ENCODE results near the gene ADIRF. TPM values are rescaled to one million over a fixed set of nuclear protein-coding genes. Genes with fewer than 3 reads are reported as not detected.

ADIRF gene
- total RNA-seq, 1 experiment from 2014 or later = not detected

DNA sequence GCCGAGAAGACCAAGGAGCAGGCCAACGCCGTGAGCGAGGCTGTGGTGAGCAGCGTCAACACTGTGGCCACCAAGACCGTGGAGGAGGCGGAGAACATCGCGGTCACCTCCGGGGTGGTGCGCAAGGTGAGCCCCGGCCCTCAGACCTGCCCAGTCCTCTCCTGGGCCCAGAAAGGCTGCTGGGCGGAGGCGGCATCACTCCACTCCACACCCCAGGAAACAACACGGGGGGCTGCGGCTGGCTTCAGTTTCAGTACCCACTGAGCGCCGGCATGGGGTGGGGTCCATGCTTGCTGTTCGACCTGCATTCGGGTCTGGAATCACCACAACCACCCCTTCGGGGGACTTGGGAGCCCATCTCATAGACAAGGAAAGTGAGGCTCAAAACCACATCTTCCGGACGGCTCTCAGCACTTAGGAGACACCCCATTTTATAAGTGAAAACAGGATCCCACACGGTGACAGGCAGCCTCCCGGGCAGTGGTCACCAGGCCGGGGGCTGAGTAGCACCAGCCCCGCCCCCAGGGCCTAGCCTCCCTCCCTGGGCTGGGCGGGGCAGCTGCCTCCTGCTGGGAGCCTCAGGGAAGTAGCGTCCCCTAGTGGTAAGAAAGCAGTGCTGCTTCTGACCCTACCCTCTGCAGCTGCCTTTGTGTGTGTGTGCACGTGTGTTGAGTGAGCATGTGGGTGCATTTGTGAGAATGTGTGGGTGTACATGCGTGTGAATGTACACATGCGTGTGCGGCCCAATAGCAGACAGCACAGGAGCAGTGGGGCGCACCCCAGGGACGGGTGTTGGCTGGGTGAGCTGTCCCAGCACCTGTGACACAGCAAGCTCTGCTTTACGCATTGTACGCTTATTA is 8.0 kb upstream of the ADIRF start:
- no peaks in the 10 kb centered on the region for H3K27me3 ChIP-seq (replicated peaks; ENCODE audit: insufficient read depth, low read depth, low read length, poor library complexity)
- ChIA-PET CTCF (no interaction called here), POLR2A (ENCODE audit: low non-redundant PET) (no interaction called here)
- no peaks in the 10 kb centered on the region for H3K9me3 ChIP-seq (ENCODE audit: low read depth, low read length, poor library complexity, severe bottlenecking)
- intact Hi-C loops (cut with micrococcal nuclease; ENCODE audit: unreplicated experiment) = loop anchor here (10.0 kb wide), 1 partner anchor 275 kb away; no protein-coding TSS in a partner anchor
- no peaks in the 10 kb centered on the region for H3K36me3 ChIP-seq (ENCODE audit: insufficient read depth, low read length, poor library complexity, severe bottlenecking)
- BruUV-seq (replicated peaks) = no TSS peak
- peak; percentile 60 for DNase-seq (ENCODE audit: low spot score)
- H3K4me3 ChIP-seq (ENCODE audit: low read depth, low read length, poor library complexity, severe bottlenecking) = no peak overlapping the region
- no peak overlapping the region for H3K27ac ChIP-seq (ENCODE audit: low read depth, low read length, poor library complexity, severe bottlenecking)
- peaks cover 6% of the 10 kb centered on the region for H3K4me1 ChIP-seq (ENCODE audit: insufficient read depth, low read length, poor library complexity, severe bottlenecking)
- TF ChIP-seq, protein P1, sequence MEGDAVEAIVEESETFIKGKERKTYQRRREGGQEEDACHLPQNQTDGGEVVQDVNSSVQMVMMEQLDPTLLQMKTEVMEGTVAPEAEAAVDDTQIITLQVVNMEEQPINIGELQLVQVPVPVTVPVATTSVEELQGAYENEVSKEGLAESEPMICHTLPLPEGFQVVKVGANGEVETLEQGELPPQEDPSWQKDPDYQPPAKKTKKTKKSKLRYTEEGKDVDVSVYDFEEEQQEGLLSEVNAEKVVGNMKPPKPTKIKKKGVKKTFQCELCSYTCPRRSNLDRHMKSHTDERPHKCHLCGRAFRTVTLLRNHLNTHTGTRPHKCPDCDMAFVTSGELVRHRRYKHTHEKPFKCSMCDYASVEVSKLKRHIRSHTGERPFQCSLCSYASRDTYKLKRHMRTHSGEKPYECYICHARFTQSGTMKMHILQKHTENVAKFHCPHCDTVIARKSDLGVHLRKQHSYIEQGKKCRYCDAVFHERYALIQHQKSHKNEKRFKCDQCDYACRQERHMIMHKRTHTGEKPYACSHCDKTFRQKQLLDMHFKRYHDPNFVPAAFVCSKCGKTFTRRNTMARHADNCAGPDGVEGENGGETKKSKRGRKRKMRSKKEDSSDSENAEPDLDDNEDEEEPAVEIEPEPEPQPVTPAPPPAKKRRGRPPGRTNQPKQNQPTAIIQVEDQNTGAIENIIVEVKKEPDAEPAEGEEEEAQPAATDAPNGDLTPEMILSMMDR (conservative IDR thresholded peaks at IDR 0.05; ENCODE audit: low read depth, low read length) = peak; percentile 88
- no peak for TF ChIP-seq EZH2 (IDR thresholded peaks at IDR 0.05; ENCODE audit: borderline replicate concordance, low read depth, low read length, poor library complexity, severe bottlenecking)

DNA sequence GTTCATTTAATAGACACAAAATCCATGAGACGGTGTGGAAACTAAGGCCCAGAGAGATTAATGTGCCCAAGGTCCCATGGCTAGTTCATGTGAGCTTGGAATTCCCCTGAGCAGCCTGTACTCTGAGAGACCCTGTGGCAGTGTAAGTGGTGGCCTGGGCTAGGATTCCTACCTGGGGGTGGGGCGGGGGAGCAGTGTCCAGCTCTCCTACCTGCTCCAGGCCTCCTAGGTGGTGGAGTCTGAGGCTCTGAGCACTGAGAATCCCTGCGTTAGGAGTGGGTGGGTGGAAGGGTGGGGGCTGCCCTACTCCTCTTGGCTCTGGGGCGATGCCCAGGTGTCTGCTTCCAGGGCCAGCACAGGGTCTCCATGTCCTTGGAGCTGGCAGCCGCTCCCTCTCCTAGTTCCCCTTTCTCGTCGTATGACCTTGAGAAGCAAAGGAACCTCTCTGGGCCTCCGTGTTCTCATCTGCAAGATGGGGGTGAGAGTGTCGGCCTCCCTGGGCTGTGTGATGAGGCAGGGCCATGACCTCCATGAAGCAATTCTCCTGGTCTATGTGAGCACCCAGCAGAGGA is 7.3 kb upstream of the ADIRF start:
- POLR2A ChIA-PET (ENCODE audit: low non-redundant PET) = no interaction called here
- TF ChIP-seq EZH2 (IDR thresholded peaks at IDR 0.05; ENCODE audit: borderline replicate concordance, low read depth, low read length, poor library complexity, severe bottlenecking) = no peak
- TF ChIP-seq, protein P1 (conservative IDR thresholded peaks at IDR 0.05; ENCODE audit: low read depth, low read length) = no peak
- intact Hi-C loops (cut with micrococcal nuclease; ENCODE audit: unreplicated experiment) = loop anchor here (10.0 kb wide), 1 partner anchor 276 kb away; no protein-coding TSS in a partner anchor
- H3K4me1 ChIP-seq (ENCODE audit: insufficient read depth, low read length, poor library complexity, severe bottlenecking) = no peaks in the 10 kb centered on the region
- H3K4me3 ChIP-seq (ENCODE audit: low read depth, low read length, poor library complexity, severe bottlenecking) = no peak overlapping the region
- no peaks in the 10 kb centered on the region for H3K9me3 ChIP-seq (ENCODE audit: low read depth, low read length, poor library complexity, severe bottlenecking)
- DNase-seq (ENCODE audit: low spot score) = no peak
- CTCF ChIA-PET = no interaction called here
- no peak overlapping the region for H3K27ac ChIP-seq (ENCODE audit: low read depth, low read length, poor library complexity, severe bottlenecking)
- BruUV-seq (replicated peaks) = no TSS peak
- H3K27me3 ChIP-seq (replicated peaks; ENCODE audit: insufficient read depth, low read depth, low read length, poor library complexity) = no peaks in the 10 kb centered on the region
- no peaks in the 10 kb centered on the region for H3K36me3 ChIP-seq (ENCODE audit: insufficient read depth, low read length, poor library complexity, severe bottlenecking)

DNA sequence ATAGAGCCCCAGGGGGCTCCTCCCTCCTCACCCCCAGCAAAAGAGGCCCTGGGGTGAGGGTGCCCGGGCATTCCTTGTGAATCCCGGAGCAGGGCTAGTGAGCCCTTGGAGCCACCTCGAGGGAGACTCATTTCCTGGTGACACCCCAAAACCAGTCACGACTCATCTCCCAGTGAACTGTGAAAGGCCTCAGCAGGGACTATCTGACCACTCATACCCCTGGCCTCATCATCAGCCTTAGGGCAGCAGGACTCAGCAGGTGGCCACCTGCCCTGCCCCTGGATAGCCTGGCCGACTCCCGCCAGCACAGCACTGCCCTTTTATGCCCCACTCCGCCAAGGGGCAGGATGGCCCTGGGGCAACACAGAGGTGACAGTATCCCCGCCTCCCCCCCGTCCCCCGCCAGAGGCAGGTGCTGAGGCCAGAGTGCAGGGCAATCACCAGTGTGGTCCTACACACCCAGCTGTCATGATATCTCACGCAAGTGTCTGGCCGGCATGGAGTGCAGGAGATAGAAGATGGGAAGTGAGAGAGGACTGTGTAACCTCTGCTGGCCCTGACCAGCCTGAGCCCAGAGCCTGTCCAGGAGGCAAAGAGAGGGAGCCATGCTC is 6.7 kb upstream of the ADIRF start:
- no peak for DNase-seq (ENCODE audit: low spot score)
- Histone ChIP-seq H3K27me3 (replicated peaks; ENCODE audit: insufficient read depth, low read depth, low read length, poor library complexity) (no peaks in the 10 kb centered on the region), H3K9me3 (ENCODE audit: low read depth, low read length, poor library complexity, severe bottlenecking) (no peaks in the 10 kb centered on the region), H3K4me3 (ENCODE audit: low read depth, low read length, poor library complexity, severe bottlenecking) (no peak overlapping the region), H3K36me3 (ENCODE audit: insufficient read depth, low read length, poor library complexity, severe bottlenecking) (no peaks in the 10 kb centered on the region), H3K27ac (ENCODE audit: low read depth, low read length, poor library complexity, severe bottlenecking) (no peak overlapping the region), H3K4me1 (ENCODE audit: insufficient read depth, low read length, poor library complexity, severe bottlenecking) (peaks cover 6% of the 10 kb centered on the region)
- POLR2A ChIA-PET (ENCODE audit: low non-redundant PET) = interaction anchor here (0.6 kb wide), 1 partner anchor 253 kb away, joined by 3 read pairs; no protein-coding TSS in a partner anchor
- CTCF ChIA-PET = no interaction called here
- intact Hi-C loops (cut with micrococcal nuclease; ENCODE audit: unreplicated experiment) = loop anchor here (10.0 kb wide), 1 partner anchor 277 kb away; no protein-coding TSS in a partner anchor
- TF ChIP-seq EZH2 (IDR thresholded peaks at IDR 0.05; ENCODE audit: borderline replicate concordance, low read depth, low read length, poor library complexity, severe bottlenecking) = no peak
- TF ChIP-seq, protein P1 (conservative IDR thresholded peaks at IDR 0.05; ENCODE audit: low read depth, low read length) = no peak
- BruUV-seq (replicated peaks) = no TSS peak

Measured in A673 (cell line).